ENCODE results near the gene SORCS2. TPM values are rescaled to one million over a fixed set of nuclear protein-coding genes. Genes with fewer than 3 reads are reported as not detected.

The SORCS2 gene
- total RNA-seq, 1 donor from 2014 or later = not detected

DNA sequence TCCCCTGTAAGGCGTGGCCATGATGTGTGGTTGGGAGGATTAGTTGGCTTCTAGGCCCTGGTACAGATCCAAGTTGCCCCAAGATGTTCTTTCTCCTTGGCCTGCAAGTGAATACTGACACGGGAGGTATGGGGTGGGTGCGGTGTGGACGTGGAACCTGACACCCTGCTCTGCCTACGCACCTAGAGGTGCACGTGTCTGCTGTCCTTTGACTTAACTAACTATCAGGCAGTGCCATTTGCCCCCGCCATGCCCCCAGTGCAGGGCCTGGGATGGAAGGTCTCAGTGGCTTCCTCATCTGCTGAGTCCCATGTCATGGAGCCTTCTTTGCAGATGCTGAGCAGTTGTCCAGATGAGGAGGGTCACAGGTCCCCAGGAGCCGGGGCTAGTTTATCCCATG is 151.6 kb downstream of the SORCS2 start:
- ChIA-PET POLR2A (no interaction called here), CTCF (no interaction called here)
- H3K4me3 Mint-ChIP-seq = no peak overlapping the region
- peaks cover 9% of the 10 kb centered on the region for H3K9me3 Mint-ChIP-seq
- H3K36me3 Mint-ChIP-seq (ENCODE audit: low read depth) = no peaks in the 10 kb centered on the region
- no peak for DNase-seq
- TF ChIP-seq, protein P1, sequence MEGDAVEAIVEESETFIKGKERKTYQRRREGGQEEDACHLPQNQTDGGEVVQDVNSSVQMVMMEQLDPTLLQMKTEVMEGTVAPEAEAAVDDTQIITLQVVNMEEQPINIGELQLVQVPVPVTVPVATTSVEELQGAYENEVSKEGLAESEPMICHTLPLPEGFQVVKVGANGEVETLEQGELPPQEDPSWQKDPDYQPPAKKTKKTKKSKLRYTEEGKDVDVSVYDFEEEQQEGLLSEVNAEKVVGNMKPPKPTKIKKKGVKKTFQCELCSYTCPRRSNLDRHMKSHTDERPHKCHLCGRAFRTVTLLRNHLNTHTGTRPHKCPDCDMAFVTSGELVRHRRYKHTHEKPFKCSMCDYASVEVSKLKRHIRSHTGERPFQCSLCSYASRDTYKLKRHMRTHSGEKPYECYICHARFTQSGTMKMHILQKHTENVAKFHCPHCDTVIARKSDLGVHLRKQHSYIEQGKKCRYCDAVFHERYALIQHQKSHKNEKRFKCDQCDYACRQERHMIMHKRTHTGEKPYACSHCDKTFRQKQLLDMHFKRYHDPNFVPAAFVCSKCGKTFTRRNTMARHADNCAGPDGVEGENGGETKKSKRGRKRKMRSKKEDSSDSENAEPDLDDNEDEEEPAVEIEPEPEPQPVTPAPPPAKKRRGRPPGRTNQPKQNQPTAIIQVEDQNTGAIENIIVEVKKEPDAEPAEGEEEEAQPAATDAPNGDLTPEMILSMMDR (IDR thresholded peaks at IDR 0.05) = no peak
- H3K4me1 Mint-ChIP-seq = no peaks in the 10 kb centered on the region
- intact Hi-C loops (cut with micrococcal nuclease) = no loop called here
- H3K27me3 Mint-ChIP-seq = no peaks in the 10 kb centered on the region
- no peak for ATAC-seq (ENCODE audit: low read depth)
- no peak overlapping the region for H3K27ac Mint-ChIP-seq

DNA sequence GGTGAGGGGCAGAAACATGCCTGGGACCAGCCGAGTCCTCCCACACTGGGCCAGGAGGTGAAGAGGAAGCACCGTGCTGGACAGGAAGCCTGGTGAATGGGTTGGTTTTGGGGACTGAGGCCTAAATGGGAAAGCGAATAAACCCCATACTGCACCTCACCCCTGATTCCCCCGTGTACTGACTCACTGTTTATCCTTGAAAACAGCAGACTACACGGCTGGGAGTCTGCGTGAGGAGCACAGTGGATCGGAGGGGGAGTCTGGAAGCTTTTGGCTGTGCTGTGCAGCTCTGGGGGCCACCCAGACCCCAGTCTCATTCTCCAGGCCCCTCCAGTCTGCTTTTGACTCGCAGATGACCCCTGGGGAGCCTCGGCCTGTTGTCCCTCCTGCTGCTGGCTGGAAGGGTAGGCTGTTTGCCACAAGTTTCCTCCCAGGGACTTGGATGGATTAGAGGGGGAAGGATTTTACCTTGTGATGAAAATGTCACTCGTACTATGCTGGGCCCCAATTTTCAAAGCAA is 152.4 kb downstream of the SORCS2 start:
- ATAC-seq (ENCODE audit: low read depth) (no peak), DNase-seq (no peak)
- ChIA-PET CTCF (no interaction called here), POLR2A (no interaction called here)
- no peak overlapping the region for H3K27ac Mint-ChIP-seq
- H3K36me3 Mint-ChIP-seq (ENCODE audit: low read depth) = no peaks in the 10 kb centered on the region
- no peak overlapping the region for H3K4me3 Mint-ChIP-seq
- H3K4me1 Mint-ChIP-seq = no peaks in the 10 kb centered on the region
- no peaks in the 10 kb centered on the region for H3K27me3 Mint-ChIP-seq
- H3K9me3 Mint-ChIP-seq = peaks cover 9% of the 10 kb centered on the region
- intact Hi-C loops (cut with micrococcal nuclease) = no loop called here
- TF ChIP-seq, protein P1 (IDR thresholded peaks at IDR 0.05) = no peak

DNA sequence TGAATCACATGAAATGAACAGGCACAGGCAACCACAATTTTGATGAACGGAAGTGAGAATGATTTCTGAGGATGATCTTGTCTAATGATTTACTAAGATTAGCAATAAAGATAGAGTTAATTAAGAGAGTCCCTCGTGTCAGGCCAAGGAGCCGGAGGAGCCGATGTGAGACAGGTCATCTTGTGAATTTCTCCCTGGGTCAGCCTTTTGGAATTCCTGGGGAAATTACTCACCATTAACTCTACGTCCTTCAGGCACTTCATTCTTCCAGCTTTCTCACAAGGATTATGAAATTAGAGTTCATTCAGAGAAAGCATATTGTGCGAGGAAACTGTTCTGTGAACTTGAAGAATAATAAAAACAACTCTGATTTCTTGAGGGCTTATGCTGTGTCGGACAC is 155.6 kb downstream of the SORCS2 start:
- intact Hi-C loops (cut with micrococcal nuclease) = no loop called here
- peaks cover 9% of the 10 kb centered on the region for H3K9me3 Mint-ChIP-seq
- ChIA-PET CTCF (no interaction called here), POLR2A (no interaction called here)
- TF ChIP-seq, protein P1 (IDR thresholded peaks at IDR 0.05) = no peak
- H3K4me1 Mint-ChIP-seq = no peaks in the 10 kb centered on the region
- no peak overlapping the region for H3K4me3 Mint-ChIP-seq
- H3K27me3 Mint-ChIP-seq = no peaks in the 10 kb centered on the region
- DNase-seq (no peak), ATAC-seq (ENCODE audit: low read depth) (no peak)
- H3K36me3 Mint-ChIP-seq (ENCODE audit: low read depth) = no peaks in the 10 kb centered on the region
- H3K27ac Mint-ChIP-seq = no peak overlapping the region

DNA sequence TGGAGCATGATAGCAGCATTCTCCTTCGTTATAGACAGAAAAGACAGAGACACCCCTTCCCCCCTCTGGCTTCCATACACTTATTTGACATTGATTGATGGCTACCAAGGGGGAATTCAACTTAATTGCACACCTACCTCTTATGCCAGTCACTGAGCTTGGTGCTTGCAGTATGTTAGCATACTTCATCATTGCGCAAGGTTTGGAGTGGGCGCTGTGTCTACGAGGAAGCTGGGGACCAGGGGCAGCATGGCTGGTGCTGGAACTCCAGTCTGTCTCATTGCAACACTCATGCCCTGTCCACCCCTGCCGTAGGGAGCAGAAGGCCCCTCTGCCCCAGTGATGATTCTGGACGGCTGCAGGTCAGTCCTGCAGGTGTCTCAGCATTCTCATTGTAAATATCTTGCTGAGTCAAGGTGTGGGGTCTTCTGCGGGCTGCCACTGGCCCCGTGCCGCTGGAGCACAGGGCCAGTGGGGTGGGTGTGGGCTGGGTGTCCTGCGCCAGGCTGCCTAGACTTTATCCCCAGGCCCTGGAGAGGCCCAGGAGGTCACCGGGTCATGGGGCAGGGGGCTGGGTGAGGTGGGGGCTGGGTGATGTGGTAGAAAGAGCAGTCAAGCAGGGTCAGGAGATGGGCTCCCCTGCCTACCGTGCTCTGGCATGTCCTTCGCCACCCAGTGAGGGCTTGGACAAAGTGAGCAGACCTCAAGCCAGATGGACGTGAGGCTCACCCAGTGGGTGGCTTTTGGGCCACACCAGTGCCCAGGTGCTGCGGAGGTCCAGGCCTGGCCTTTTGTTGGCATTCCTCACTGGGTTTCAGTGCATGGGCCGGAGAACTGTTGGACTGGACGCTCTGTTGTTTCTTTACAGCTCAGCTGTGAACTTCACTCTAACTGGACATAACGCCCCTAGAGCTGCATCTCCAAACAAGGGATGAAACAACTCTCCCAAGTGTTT is 156.9 kb downstream of the SORCS2 start:
- Mint-ChIP-seq H3K36me3 (ENCODE audit: low read depth) (no peaks in the 10 kb centered on the region), H3K27ac (no peak overlapping the region), H3K27me3 (no peaks in the 10 kb centered on the region), H3K9me3 (peaks cover 9% of the 10 kb centered on the region), H3K4me3 (no peak overlapping the region), H3K4me1 (no peaks in the 10 kb centered on the region)
- no peak for DNase-seq
- intact Hi-C loops (cut with micrococcal nuclease) = no loop called here
- POLR2A ChIA-PET = no interaction called here
- no peak for ATAC-seq (ENCODE audit: low read depth)
- CTCF ChIA-PET = no interaction called here
- TF ChIP-seq, protein P1 (IDR thresholded peaks at IDR 0.05) = no peak

DNA sequence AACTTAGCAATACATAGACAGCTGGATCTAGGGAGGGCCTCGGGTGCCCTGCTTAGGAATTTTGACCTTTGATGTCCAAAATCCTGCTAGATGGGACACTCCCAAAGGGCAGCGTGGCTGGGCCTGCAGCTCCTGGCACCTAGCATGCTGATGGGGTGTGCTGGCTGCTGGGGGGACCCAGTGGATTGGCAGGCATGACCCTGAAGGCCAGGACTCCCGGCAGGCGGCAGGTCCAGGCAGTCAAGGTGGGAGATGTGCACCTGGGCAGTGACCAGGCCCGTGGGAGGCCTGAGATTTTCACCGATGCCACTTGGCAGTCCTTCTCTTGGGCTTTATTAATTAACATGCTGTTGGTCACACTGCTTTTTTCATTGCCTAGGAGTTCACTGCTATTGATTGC is 158.1 kb downstream of the SORCS2 start:
- ChIA-PET CTCF (no interaction called here), POLR2A (no interaction called here)
- TF ChIP-seq, protein P1 (IDR thresholded peaks at IDR 0.05) = no peak
- intact Hi-C loops (cut with micrococcal nuclease) = no loop called here
- Mint-ChIP-seq H3K4me1 (no peaks in the 10 kb centered on the region), H3K36me3 (ENCODE audit: low read depth) (no peaks in the 10 kb centered on the region), H3K4me3 (no peak overlapping the region), H3K9me3 (peaks cover 9% of the 10 kb centered on the region), H3K27me3 (no peaks in the 10 kb centered on the region), H3K27ac (no peak overlapping the region)
- ATAC-seq (ENCODE audit: low read depth) (no peak), DNase-seq (no peak)

Measured in activated B cell treated with CpG ODN at 0.5 μM for 24 hours (primary cell).